ENCODE data around the gene TULP1. TPM values are rescaled to one million over a fixed set of nuclear protein-coding genes. Genes with fewer than 3 reads are reported as not detected.

The TULP1 gene
- total RNA-seq, 4 donors from 2014 or later = 0.60 TPM; not detected in 3

DNA sequence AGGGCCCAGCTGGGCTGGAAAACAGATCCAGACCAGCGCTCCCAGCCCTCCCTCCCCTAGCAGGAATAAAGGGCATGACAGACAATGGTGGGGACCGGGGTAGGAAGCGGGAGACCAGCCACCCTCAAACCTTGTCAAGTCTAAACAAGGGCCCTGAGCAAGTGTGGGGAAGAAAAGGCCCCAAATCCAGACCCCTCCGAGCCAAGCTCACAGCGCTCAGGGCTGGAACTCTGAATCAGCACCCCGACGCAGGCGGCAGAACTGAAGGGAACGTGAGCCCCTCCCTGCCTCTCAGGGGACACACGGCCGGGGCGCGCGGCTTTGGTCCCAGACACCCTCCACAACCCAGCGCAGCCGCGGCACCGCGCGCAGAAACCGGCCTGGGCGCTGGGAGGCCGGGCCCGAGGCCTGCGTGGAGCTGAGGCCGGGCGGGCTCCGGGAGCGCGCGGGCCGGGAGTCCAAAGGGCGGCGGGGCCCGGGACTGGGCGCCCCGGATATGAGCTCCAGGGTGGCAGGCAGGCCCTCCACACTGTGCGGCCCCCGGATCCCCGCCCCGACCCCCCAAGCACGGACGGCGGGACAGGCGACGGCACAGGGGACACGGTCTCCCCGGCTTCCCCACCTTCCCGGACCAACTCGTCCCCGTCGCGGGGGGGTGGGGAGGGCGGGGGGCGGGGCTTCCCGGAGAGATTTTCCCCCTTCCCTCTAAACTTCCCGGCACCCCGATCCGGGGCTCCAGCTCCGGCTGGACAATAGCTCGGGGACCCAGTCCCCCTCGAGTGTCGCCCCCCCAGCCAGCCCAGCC, 16.5 kb downstream of the TULP1 start:
- peak overlapping the region; percentile 65 to 86 (median 79) for H3K4me3 ChIP-seq
- WGBS, 2 donors = 6 to 22% methylated on average over 15 to 22 of the region's 63 CpGs
- no peaks in the 10 kb centered on the region for H3K9me3 ChIP-seq
- peak overlapping the region; percentile 84 to 97 (median 93) for H3K27ac ChIP-seq
- peaks cover 0 to 65% (median 30%) of the 10 kb centered on the region in 4 donors for H3K4me1 ChIP-seq
- DNase-seq (ENCODE audit: low spot score in 2 of 2) = peak in 1 of 2 donors; percentile 30
- no peaks in the 10 kb centered on the region for H3K27me3 ChIP-seq
- H3K36me3 ChIP-seq = no peaks in the 10 kb centered on the region
- TF ChIP-seq POLR2A (IDR thresholded peaks at IDR 0.05) (peak in 1 of 2 donors; percentile 12), EP300 (IDR thresholded peaks at IDR 0.05) (no peak), CTCF (IDR thresholded peaks at IDR 0.05) (no peak)

DNA sequence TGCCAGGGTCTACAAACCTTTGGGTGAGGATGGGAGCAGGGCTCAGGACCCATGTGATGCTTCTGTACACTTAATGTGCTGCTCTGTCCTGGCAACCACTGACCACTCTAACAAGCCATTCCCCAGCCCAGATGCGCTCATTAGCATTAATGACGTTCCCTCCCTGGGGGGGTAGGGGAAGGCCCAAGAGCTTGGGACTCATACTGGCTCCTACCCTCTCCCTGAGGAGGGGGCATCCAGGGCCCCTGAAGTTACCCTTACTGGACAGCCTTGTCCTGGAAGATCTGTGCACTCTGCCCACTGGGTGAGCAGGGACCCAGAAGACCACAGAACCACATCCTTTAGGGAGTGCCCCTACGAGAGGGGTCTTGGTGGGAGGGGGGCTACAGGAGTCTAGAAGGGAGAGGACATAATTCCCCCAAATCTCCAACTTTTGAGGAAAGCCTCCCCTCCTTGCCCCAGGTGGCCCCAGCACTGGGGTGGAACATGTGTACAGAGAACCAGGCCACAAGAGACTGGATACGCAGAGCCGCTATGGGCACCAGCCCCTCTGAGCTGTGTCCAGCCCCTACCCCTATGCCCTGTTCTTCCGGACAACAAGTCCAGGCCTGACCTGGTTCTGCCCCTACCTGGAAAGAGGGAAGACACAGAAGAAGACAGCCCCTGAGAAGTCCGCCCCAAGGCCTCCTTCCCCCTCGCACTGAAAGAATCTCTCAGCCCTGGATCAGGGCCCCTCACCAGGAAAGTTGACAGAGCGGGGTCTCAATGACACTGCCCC, 17.2 kb downstream of the TULP1 start:
- Histone ChIP-seq H3K27me3 (no peaks in the 10 kb centered on the region), H3K27ac (peak overlapping the region; percentile 84 to 97 (median 93)), H3K4me3 (peak overlapping the region; percentile 65 to 86 (median 79)), H3K36me3 (no peaks in the 10 kb centered on the region), H3K9me3 (no peaks in the 10 kb centered on the region), H3K4me1 (peaks cover 0 to 72% (median 30%) of the 10 kb centered on the region in 4 donors)
- DNase-seq (ENCODE audit: low spot score in 2 of 2) = no peak
- TF ChIP-seq POLR2A (IDR thresholded peaks at IDR 0.05) = no peak
- TF ChIP-seq EP300 (IDR thresholded peaks at IDR 0.05) = no peak
- no peak for TF ChIP-seq CTCF (IDR thresholded peaks at IDR 0.05)
- WGBS, 2 donors = 79 to 82% methylated on average over 6 to 8 of the region's 9 CpGs

DNA sequence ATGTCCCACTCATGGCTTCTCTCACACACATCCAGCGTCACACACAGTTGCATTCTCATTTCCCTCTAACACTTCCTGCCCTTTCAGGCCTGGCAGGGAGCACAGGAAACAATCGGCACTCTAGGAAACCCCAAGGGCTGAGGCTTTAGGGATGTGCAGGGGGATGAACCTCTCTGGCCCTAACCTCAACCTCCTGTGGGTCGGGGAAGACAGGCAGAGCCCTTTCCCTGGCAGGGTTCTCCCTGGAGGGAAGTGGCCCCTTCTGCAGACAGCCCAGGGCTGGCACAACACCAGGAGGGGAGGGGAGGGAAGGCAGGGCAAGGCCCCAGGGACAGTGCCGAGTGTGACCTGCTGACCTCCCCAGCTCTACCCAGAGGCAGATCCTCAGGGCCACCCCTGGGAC, 18.5 kb downstream of the TULP1 start:
- Histone ChIP-seq H3K27me3 (no peaks in the 10 kb centered on the region), H3K4me3 (no peak overlapping the region), H3K36me3 (no peaks in the 10 kb centered on the region), H3K27ac (peak overlapping the region in 2 of 4 donors; percentile 16 to 33), H3K9me3 (no peaks in the 10 kb centered on the region), H3K4me1 (peaks cover 0 to 81% (median 35%) of the 10 kb centered on the region in 4 donors)
- TF ChIP-seq EP300 (IDR thresholded peaks at IDR 0.05) = no peak
- TF ChIP-seq POLR2A (IDR thresholded peaks at IDR 0.05) = no peak
- TF ChIP-seq CTCF (IDR thresholded peaks at IDR 0.05) = no peak
- DNase-seq (ENCODE audit: low spot score in 2 of 2) = no peak
- WGBS, 2 donors = 10 to 11% methylated on average over 4 of the region's 4 CpGs

- Histone ChIP-seq H3K27me3 (no peaks in the 10 kb centered on the region), H3K4me1 (peaks cover 0 to 81% (median 34%) of the 10 kb centered on the region in 4 donors), H3K36me3 (no peaks in the 10 kb centered on the region), H3K4me3 (no peak overlapping the region), H3K9me3 (no peaks in the 10 kb centered on the region), H3K27ac (peak overlapping the region in 2 of 4 donors; percentile 2 to 16)
- 73 to 81% methylated on average over 21 to 28 of the region's 28 CpGs for WGBS, 2 donors
- no peak for TF ChIP-seq POLR2A (IDR thresholded peaks at IDR 0.05)
- no peak for TF ChIP-seq EP300 (IDR thresholded peaks at IDR 0.05)
- TF ChIP-seq CTCF (IDR thresholded peaks at IDR 0.05) = no peak
- DNase-seq (ENCODE audit: low spot score in 2 of 2) = no peak
These were observed 19.3 kb downstream of the TULP1 start for GRCh38 chr6:35493307-35493983.
